Thymus (tissue), 11 donors: ENCODE data around the gene MPL. TPM values are rescaled to one million over a fixed set of nuclear protein-coding genes. Genes with fewer than 3 reads are reported as not detected.

ENCODE experiments used
- DNase-seq, 9 donors: peaks; one replicate each; pipeline ENCODE4 v3.0.0-alpha.2; 2013; ENCODE audit warnings: low spot score in 9 of 9, low read depth in 6 of 9, missing footprints in 1 of 9
- H3K27ac ChIP-seq, 2 donors: one replicate each; pipeline ENCODE4 v1.5.1; 2013; ENCODE audit warnings: control low read depth in 1 of 2, low read depth in 1 of 2, low read length in 1 of 2, mild to moderate bottlenecking in 1 of 2, moderate library complexity in 1 of 2
- H3K27me3 ChIP-seq, 2 donors: one replicate each; pipeline ENCODE4 v1.5.1; 2013; ENCODE audit warnings: low read length in 1 of 2; ENCODE audit not compliant: control insufficient read depth in 2 of 2, insufficient read depth in 1 of 2
- H3K36me3 ChIP-seq, 2 donors: one replicate each; pipeline ENCODE4 v1.5.1; 2013; ENCODE audit warnings: low read length in 1 of 2, mild to moderate bottlenecking in 1 of 2, moderate library complexity in 1 of 2; ENCODE audit not compliant: control insufficient read depth in 2 of 2, insufficient read depth in 2 of 2
- H3K4me1 ChIP-seq, 2 donors: one replicate each; pipeline ENCODE4 v1.5.1; 2013; ENCODE audit warnings: low read length in 2 of 2; ENCODE audit not compliant: control insufficient read depth in 2 of 2, insufficient read depth in 2 of 2
- H3K4me3 ChIP-seq, 2 donors: one replicate each; pipeline ENCODE4 v1.5.1; 2013; ENCODE audit warnings: low read length in 2 of 2, control low read depth in 1 of 2, mild to moderate bottlenecking in 1 of 2
- H3K9me3 ChIP-seq, 2 donors: one replicate each; pipeline ENCODE4 v1.5.1; 2013; ENCODE audit warnings: low read length in 1 of 2, mild to moderate bottlenecking in 1 of 2; ENCODE audit not compliant: control insufficient read depth in 2 of 2, insufficient read depth in 1 of 2
- WGBS: extraction: QIAGEN DNeasy Blood & Tissue Kit; methylation state at CpG from one replicate; pipeline ENCODE4 v1.1.7; 2013; 5-methylcytosine and 5-hydroxymethylcytosine counted together
- polyA plus RNA-seq: library from polyadenylated mRNA; stranded (reverse); fragments of 200-250 nt; gene quantifications from one replicate; pipeline ENCODE4 v1.2.3, GENCODE V29; 2013
- total RNA-seq: library from RNA; stranded (reverse); fragments of 120-200 nt; gene quantifications from one replicate; pipeline ENCODE4 v1.2.4, GENCODE V29; 2013
- donor health status: healthy.

MPL gene
- total and polyA plus RNA-seq, 2 donors: 0.02 to 0.05 TPM

GRCh38 chr1:43318831-43319230, 18.8 kb upstream of the MPL start:
- no peak for DNase-seq

GRCh38 chr1:43319288-43319687, 18.3 kb upstream of the MPL start:
- Histone ChIP-seq H3K4me1 (no peaks in the 10 kb centered on the region), H3K36me3 (no peaks in the 10 kb centered on the region), H3K4me3 (no peak overlapping the region), H3K27ac (no peak overlapping the region), H3K27me3 (no peaks in the 10 kb centered on the region), H3K9me3 (no peaks in the 10 kb centered on the region)
- whole genome bisulfite sequencing: 98% methylated on average over 5 of the region's 5 CpGs
- no peak for DNase-seq

More at GRCh38 chr1:43318831-43319230, 18.8 kb upstream of the MPL start:
- 96% methylated on average over 4 of the region's 4 CpGs for WGBS
- no peak overlapping the region for H3K27ac ChIP-seq
- H3K4me1 ChIP-seq: no peaks in the 10 kb centered on the region
- no peaks in the 10 kb centered on the region for H3K9me3 ChIP-seq
- H3K27me3 ChIP-seq: no peaks in the 10 kb centered on the region
- no peak overlapping the region for H3K4me3 ChIP-seq
- no peaks in the 10 kb centered on the region for H3K36me3 ChIP-seq

- Histone ChIP-seq H3K9me3 (no peaks in the 10 kb centered on the region), H3K4me3 (no peak overlapping the region), H3K27me3 (no peaks in the 10 kb centered on the region), H3K4me1 (no peaks in the 10 kb centered on the region), H3K27ac (no peak overlapping the region), H3K36me3 (no peaks in the 10 kb centered on the region)
- DNase-seq: no peak
- WGBS: 66% methylated on average over 3 of the region's 3 CpGs
These were observed 17.9 kb upstream of the MPL start for GRCh38 chr1:43319766-43320165.

GRCh38 chr1:43321331-43321891, 16.2 kb upstream of the MPL start:
- Histone ChIP-seq H3K9me3 (peaks cover 0 to 4% of the 10 kb centered on the region in 2 donors), H3K4me3 (no peak overlapping the region), H3K27me3 (no peaks in the 10 kb centered on the region), H3K36me3 (no peaks in the 10 kb centered on the region), H3K4me1 (no peaks in the 10 kb centered on the region), H3K27ac (no peak overlapping the region)
- WGBS: 99% methylated on average over 16 of the region's 16 CpGs
- no peak for DNase-seq

GRCh38 chr1:43322506-43322905, 15.1 kb upstream of the MPL start:
- 97% methylated on average over 5 of the region's 5 CpGs for WGBS

GRCh38 chr1:43324810-43325209, 12.8 kb upstream of the MPL start:
- H3K9me3 ChIP-seq: peaks cover 0 to 14% of the 10 kb centered on the region in 2 donors
- no peak for DNase-seq
- WGBS: 60% methylated on average over 1 of the region's 1 CpG
- no peak overlapping the region for H3K27ac ChIP-seq
- peaks cover 0 to 1% of the 10 kb centered on the region in 2 donors for H3K4me1 ChIP-seq
- H3K4me3 ChIP-seq: no peak overlapping the region
- no peaks in the 10 kb centered on the region for H3K36me3 ChIP-seq
- H3K27me3 ChIP-seq: no peaks in the 10 kb centered on the region

More at GRCh38 chr1:43322506-43322905, 15.1 kb upstream of the MPL start:
- Histone ChIP-seq H3K4me1 (no peaks in the 10 kb centered on the region), H3K27me3 (no peaks in the 10 kb centered on the region), H3K4me3 (no peak overlapping the region), H3K9me3 (peaks cover 0 to 9% of the 10 kb centered on the region in 2 donors), H3K27ac (no peak overlapping the region), H3K36me3 (no peaks in the 10 kb centered on the region)
- no peak for DNase-seq

- Histone ChIP-seq H3K4me3 (no peak overlapping the region), H3K9me3 (peaks cover 0 to 14% of the 10 kb centered on the region in 2 donors)
- DNase-seq: no peak
These were observed 12.2 kb upstream of the MPL start for GRCh38 chr1:43325381-43325780.

GRCh38 chr1:43327549-43328292, 9.9 kb upstream of the MPL start:
- 98% methylated on average over 1 of the region's 1 CpG for WGBS
- no peak for DNase-seq

More at GRCh38 chr1:43325381-43325780, 12.2 kb upstream of the MPL start:
- Histone ChIP-seq H3K36me3 (no peaks in the 10 kb centered on the region), H3K4me1 (peaks cover 0 to 6% of the 10 kb centered on the region in 2 donors), H3K27me3 (no peaks in the 10 kb centered on the region), H3K27ac (no peak overlapping the region)

GRCh38 chr1:43329995-43330751, 7.4 kb upstream of the MPL start:
- Histone ChIP-seq H3K4me3 (no peak overlapping the region), H3K4me1 (peaks cover 0 to 8% of the 10 kb centered on the region in 2 donors), H3K27me3 (no peaks in the 10 kb centered on the region), H3K27ac (no peak overlapping the region), H3K9me3 (peaks cover 0 to 14% of the 10 kb centered on the region in 2 donors), H3K36me3 (no peaks in the 10 kb centered on the region)
- 37% methylated on average over 6 of the region's 6 CpGs for WGBS
- peak in 2 of 9 donors; percentile 7 to 13 for DNase-seq

More at GRCh38 chr1:43327549-43328292, 9.9 kb upstream of the MPL start:
- H3K36me3 ChIP-seq: no peaks in the 10 kb centered on the region
- H3K27ac ChIP-seq: no peak overlapping the region
- H3K4me1 ChIP-seq: peaks cover 0 to 8% of the 10 kb centered on the region in 2 donors
- no peaks in the 10 kb centered on the region for H3K27me3 ChIP-seq
- H3K4me3 ChIP-seq: no peak overlapping the region
- peaks cover 0 to 14% of the 10 kb centered on the region in 2 donors for H3K9me3 ChIP-seq
